Stimulated activated CD8-positive, alpha-beta memory T cell treated with anti-CD3 and anti-CD28 coated beads, Interleukin-7, amount 100 ng/mL, for 24 hours (primary cell): Measurements from ENCODE around the gene PROX1.

Experiments used
- DNase-seq: peaks from one replicate; pipeline ENCODE4 v3.0.0-alpha.2; 2020; ENCODE audit warnings: low read depth

Gene PROX1, protein sequence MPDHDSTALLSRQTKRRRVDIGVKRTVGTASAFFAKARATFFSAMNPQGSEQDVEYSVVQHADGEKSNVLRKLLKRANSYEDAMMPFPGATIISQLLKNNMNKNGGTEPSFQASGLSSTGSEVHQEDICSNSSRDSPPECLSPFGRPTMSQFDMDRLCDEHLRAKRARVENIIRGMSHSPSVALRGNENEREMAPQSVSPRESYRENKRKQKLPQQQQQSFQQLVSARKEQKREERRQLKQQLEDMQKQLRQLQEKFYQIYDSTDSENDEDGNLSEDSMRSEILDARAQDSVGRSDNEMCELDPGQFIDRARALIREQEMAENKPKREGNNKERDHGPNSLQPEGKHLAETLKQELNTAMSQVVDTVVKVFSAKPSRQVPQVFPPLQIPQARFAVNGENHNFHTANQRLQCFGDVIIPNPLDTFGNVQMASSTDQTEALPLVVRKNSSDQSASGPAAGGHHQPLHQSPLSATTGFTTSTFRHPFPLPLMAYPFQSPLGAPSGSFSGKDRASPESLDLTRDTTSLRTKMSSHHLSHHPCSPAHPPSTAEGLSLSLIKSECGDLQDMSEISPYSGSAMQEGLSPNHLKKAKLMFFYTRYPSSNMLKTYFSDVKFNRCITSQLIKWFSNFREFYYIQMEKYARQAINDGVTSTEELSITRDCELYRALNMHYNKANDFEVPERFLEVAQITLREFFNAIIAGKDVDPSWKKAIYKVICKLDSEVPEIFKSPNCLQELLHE

DNA sequence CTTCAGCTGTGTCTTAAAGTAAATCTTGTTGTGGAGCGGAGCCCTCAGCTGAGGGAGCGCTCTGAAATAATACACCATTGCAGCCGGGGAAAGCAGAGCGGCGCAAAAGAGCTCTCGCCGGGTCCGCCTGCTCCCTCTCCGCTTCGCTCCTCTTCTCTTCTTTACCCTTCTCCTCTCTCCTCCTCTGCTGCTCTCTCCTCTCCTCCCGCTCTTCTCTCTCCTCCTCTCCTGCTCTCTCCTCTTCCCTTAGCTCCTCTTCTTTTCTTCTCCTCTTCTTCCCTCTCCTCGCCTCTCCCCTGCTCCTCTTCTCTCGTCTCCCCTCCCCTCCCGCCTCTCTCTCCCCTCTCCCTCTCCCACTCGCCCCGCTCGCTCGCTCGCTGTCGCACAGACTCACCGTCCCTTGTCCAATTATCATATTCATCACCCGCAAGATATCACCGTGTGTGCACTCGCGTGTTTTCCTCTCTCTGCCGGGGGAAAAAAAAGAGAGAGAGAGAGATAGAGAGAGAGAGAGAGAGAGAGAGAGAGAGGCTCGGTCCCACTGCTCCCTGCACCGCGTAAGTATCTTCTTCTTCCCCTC lies at the start of gene PROX1:
TSS of gene PROX1 (plus strand) at position 47 of the 580 bp plus-strand sequence. CDS start 8,563 bp downstream, outside the sequence.
- DNase-seq, result no peak

DNA sequence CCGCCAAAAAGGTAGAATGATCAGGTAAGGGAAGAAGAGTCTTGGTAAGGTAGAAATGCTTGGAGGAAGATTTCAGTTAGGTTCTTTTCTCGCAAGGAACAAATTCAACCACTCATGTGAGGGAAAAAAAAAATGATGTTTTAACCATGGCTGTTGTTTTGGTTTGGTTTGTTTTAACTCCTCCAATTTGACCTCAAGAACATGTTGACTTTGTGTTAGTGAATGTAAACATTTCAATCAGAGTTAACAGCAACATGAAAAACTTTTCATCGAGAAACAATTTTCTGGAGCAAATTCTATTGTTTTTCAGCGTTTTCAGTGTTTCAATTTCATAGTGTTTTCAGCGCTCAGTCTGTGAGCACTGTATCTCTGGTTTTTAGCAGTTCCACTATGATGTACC lies 49.0 kb upstream of the PROX1 start:
- DNase-seq, result no peak

DNA sequence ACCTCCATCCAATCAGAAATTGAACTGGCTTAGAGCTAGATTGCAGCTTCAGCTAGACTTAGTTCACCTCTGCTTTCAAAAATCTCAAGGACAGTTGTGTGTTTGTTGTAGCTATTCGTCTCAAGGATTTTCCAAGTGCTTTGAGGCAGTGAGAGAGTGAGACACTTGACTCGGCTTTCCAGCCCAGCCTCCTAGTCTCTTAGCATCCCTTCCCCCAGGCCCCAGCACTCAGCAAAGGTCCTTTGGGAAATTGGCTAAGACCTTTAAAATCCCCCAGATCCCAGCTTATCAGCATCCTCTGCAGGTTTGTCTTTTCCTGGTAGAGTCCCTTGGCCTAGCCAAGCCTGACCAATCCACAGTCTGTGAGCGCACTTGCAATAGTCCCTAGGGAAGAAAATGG lies 47.9 kb upstream of the PROX1 start:
- no peak for DNase-seq

DNA sequence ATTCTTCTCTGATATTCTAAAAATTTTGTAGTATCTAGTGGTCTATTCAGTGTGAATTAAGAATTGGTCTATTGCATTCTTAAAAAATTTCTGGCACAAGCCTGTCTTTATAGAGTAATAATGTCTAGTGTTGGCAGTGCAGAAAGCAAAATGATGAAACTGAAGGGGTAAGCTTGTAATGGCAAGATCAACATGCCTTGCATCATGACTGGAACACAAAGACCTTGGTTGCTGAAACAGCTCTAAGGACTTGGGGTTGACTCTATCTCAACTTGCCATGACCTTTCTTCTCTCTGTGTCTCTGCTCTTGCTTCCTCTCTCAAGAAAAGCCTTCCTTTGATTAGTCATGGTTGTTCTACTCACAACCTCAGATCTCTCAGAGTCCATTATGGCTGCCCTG lies 46.8 kb upstream of the PROX1 start:
- no peak for DNase-seq

DNA sequence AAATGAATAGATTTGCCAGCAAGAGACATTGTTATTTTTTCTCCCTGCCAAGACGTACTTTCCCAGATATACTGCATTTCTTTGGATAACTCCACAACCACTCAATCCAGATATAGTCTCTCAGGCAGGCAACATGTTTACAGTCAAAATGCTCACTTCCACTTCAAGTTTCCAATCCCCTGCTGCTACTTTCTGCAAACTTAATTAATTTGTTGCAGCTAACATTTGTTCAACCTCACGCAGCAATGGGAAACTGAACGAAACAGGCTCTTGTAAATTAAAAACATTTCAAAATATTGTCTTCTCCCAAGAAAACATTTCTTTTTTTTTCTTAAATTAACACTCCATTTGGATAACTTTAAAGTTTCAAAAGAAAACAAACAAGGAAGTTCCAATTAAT lies 45.7 kb upstream of the PROX1 start:
- no peak for DNase-seq

DNA sequence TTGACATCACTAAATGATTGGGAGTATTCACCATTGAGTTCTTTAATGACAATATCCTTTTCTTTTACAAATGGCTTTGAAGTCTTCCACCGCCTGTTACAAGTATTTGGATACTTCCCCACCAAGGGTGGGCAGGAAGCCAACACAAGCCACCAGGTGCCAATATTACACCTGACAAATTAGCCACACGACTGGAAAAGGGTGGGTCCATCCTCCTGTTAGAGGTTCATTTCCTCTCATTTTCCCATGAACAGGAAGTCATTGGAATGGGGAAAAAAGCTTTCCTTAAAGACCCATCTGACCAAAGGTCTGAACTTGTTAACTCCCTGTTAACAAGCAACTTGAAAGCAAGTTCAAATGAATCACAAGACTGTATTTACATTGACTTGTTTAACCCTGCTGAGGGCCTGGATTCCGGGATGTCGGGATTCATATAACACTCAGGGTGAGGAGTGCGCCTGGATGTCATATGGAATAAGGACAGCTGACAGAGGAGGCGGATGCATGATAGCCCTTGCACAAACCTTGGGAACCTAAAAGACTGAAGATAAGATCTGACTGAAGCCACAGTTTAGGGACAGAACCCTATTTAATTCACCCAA lies 40.5 kb upstream of the PROX1 start:
- no peak for DNase-seq

DNA sequence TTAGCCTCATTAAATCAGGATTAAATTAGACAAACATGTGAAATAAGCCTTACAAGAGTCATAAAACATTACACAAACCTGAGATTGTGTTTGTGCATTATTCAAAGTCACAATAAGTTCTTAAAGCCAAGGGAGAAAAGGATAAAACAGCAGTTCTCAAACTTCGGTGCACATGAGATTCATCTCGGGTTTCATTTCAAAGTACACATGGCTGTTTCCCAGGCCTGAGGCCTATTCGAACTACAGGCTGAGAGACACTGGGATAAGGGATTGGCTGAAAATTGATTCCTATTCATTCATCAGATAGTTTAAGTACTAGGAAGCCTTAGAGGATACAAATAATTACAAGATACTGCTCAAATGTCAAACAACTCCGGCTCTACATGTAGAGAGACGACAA lies 35.9 kb upstream of the PROX1 start:
- DNase-seq, result no peak

DNA sequence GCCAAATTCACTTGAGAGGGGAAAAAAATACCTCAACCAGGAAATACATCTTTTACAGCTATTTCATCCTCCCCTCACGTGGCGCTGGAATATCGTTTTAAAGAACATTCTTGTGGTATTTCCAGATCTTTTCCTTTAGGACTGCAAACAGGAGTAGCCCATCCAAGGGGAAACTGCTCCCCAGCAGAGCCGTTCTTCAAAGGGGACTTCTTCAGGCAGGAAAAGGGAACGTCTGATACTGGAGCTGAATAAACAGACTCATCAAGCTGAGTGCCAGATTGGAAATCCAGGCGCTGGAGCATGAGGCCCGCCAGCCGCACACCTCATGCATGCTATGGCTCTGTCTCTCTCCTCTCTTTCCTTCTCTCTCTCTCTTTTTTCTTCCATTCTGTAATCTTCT lies 34.0 kb upstream of the PROX1 start:
- DNase-seq, result no peak

DNA sequence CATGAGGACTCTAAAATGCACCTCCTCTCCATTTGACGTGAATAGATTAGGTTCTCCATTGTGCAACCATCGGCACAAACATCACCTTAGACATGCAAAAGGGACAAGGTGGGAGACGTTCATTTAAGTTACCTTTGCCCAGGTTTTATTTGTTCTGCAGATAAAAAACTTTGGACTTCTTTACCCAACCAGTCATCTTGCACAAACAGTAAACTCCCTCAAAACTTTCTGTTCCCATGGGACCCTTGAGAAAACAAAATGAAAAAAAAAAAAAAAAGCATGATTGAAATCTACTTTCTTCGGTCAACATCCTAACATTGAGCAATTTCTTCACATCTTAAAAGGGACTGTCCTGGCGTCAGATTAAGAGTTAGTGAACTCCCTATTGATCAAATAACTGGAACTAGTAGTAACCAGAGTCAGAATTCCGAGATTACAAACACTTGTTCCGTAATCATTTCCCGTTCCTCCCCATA lies 31.4 kb upstream of the PROX1 start:
- DNase-seq, result no peak

DNA sequence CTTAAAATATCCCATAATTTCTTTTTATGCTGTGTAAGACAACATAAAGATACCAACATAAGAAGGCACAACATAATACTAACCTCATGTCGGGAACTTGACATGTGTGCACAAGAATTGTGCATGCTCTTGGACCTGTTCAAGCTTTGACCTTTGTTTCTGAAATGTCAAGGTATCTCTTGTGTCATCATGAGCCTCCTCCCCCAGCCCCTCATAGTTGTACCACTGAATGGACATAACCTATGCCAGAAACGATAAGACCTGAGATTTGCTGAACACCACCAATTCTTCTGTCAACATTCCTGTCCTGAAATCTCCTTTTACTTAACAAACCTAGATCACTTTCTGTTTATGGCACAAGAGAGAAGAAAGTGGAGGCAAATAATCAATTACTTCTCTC lies 29.4 kb upstream of the PROX1 start:
- DNase-seq, result no peak

DNA sequence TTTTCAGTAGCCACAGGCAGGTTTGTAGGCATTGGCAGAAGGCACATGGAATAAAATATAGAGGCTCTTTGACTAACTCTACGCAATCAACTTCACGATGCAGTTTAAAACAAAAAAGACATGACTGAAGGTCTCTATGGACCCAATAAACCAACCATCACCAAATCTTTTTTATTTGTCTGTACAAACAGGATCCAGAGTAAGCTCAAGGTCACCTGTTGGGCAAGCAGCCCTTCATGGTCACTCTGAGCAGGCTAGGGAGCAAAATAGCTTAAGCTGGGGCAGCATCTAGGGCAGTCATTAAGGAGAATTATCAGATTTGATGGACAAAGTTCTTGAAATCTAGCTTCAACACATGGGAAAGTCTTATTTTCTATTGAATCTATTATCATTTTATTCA lies 26.8 kb upstream of the PROX1 start:
- DNase-seq, result no peak

DNA sequence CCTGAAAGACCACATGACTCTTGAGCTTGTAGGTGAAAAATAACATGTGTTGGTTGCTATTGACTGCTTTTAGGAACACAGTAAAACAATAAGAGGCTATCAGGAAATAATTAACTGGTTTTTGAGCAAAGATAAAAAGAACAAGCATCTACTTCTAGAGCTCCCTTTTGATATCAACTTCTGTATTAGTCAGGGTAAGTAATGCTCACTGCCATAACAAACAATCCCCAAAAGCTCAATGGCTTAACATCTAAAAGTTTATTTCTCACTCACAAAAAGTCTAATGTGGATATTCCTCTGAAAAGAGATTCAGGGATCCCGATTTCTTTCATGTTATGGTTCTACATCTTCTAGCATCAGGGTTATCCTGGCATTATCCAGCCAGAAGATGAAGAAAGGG lies 25.3 kb upstream of the PROX1 start:
- no peak for DNase-seq

DNA sequence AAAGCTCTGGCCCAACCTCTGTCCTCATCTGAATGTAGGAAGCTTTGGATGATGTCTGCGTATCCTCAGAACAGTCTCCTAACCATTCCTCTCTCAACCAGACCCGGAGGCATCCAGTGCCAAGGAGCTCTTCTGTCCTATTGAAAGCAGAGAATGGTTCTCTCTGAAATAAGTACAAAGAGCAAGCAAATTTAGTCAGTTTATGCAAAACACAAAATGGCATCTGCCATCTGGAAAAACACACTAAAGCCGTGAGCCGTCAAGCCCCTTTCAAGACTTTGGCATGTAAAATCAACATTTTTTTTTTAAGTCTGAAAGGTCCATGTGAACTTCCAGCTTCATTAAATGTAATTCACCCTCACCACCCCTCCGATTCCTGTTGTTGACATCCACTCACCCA lies 21.7 kb upstream of the PROX1 start:
- no peak for DNase-seq

DNA sequence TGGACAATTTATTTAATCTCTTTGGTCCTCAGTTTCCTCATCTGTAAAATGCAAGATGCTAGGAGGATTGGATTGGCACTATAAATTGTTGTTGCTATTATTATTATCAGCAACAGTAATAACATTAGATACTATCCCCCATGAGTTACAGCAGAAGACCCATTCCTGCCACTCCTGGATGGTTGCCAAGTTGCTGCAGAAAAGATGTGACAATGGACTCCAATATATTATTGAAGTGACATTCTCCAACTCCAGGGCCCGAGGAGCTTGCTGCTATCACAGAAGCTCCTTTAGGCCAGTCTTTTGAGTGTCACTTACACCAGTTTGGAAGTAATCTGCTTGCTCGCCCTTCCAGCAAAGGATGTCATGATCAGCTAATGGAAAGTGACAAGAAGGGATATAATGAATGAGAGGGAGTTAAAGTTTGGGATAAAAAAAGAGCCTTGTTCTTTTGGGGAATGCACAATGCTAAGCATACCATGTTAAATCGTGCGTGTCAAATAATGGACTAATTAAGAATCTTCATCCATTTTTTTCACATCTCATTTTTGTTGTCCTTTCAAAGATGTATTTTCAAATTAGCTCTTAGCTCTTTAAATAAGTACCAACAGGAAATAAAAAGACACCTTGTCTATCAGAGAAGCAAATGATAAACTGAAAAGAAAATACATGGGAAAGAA lies 19.5 kb upstream of the PROX1 start:
- no peak for DNase-seq

DNA sequence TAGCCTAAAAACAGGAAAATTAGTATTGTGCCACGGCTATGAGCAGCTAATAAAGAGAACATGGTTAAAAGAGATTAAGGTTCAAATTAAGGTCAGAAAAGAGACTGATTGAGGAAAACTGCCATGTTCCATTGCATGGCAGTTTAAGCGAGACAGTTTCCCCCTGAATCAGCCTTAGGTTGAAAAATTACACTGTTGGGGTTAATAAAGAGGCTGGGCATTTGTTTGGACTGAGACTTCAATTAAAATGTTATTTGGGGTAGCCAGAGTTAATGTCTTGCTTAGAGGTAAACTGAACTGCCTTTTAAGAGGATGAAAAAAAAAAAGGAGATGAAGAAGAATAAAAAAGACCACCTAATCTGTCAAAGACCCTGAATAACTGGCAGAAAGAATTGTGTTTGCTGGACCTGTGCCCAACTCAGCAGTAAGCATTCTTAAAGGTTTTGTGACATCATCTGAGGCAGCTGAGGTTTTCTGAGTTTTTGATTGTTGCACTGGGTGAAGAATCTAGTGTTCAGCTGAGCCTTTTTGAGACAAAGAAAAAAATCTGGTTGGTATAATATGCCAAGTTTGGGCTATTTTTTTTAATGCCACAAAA lies 17.7 kb upstream of the PROX1 start:
- no peak for DNase-seq

DNA sequence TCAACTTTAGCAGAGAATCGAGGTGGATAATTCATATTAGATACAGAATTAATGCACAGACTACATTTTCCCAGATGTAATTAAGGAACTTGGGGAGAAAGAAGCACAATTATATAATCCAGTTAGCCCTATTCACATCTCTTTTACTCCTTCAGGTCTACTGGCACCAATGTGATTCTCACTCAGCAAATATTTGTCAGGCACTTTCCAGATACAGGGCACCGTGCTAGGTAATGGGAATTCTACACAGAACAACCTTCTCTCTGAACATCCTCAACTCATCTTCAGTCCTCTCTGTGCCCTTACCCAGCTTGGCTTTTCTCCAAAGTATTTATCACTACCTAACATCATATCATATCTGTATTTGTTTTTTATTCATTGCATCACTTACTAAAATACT lies 15.6 kb upstream of the PROX1 start:
- no peak for DNase-seq

DNA sequence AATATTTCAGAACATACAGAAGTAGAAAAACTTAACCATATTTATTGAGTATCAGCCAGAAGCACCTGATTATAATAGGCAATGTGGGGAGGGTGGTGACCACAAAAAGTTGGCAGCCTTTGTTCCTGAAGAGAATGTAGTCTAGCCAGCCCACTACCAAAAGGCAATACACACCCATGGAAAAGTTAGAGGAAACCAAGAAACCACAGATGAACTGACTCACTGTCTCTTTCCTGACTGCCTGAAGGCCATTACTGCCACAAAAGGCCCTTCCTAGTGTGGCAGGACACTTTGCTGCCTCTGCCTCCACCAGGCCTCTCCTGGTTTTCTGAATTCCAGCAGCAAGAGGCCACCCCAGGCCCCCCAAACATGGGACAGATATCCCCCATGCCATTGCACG lies 14.6 kb upstream of the PROX1 start:
- no peak for DNase-seq

DNA sequence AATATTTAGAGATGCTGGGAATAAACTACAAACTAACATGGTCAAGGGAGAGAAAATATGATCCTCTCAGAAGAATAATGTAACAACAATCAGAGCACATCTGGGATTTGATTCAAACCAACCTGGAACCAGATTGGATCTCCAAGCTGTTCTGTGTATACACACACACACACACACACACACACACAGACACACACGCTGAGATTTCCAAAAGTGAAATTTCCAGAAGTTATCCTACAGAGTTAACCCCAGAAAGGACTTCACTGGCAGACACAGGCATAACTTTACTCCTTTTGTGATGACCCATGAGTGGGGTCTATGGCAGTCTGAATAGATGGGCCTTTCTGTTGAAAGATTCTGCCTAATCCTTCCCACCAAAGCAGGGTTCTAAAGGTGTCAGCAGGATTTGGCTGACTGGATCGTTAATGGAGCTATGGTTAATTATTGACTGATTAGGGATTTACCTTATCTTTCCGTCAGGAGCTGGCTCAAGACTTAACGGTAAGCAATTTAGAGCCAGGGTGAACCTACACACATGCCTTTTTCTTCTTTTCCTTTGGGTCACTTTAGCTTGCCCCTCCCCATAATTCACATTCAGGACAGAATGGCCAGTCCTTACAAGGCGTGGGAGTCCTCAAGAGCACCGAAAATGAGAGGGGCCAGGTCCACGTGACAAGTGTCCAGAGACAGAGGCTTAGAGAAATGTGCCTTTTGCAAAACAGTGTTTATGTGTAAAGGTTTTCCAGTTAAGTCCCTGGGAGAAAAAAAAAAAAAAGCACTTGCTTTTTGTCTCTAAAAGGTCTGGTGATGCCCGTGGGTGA lies 10.9 kb upstream of the PROX1 start:
- DNase-seq, result no peak

DNA sequence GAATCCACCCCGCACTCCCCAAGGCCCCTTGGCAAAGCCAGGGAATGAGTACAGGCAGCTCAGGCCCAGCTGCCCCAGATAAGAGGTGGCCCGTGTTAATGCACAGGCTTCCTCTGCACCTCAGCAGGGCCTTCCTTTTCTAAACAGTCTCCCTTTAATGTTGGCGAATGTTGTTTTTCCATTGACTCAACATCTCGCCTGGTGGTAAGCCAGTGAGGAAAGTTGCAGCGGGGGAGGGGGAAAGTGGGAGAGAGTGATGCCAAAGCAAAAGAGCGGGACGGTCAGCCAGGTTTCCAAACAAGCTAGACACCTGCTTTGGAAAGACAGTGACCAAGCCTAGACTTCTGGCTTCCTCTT lies 10.3 kb upstream of the PROX1 start:
- DNase-seq, result no peak

DNA sequence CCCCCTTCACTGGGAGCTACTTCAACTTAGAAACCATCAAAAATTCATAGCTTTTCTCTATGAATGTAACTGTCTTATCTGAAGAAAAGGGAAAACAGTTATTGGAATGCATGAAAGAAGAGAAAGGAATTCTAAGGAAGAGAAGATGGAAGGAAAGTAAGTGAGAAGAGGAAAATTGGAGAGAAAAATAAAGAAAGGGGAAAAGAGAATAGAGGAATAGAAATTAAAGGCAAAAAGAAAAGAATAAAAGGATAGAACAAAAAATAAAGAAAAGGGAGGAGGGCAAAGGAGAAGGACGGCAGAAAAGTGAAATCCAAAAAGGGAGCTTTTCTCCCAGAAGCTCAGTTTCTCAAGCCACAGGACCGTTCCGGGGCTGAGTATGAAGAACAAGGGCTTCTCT lies 9.9 kb upstream of the PROX1 start:
- DNase-seq, result no peak
